Keratinocyte (primary cell): ENCODE results near the gene SCAP. TPM values are rescaled to one million over a fixed set of nuclear protein-coding genes. Genes with fewer than 3 reads are reported as not detected.

ENCODE experiments used
- DNase-seq: peaks from one replicate; pipeline ENCODE4 v3.0.0-alpha.2; 2011; ENCODE audit warnings: low read depth, missing footprints, low spot score
- FAIRE-seq: peaks from 2 replicates; lab custom pipeline; 2011; peaks lifted over from hg19 to GRCh38; lab: Jason Lieb, UNC
- H2AFZ ChIP-seq: 2 replicates; pipeline ENCODE4 v1.6.0; 2012; ENCODE audit warnings: low read length, control low read depth, inconsistent platforms; ENCODE audit not compliant: control insufficient read depth
- H3K27ac ChIP-seq: 2 replicates; pipeline ENCODE4 v1.5.1; 2011; ENCODE audit warnings: low read length; ENCODE audit not compliant: control insufficient read depth, insufficient read depth
- H3K27me3 ChIP-seq: 3 replicates; pipeline ENCODE4 v1.6.0; 2011; ENCODE audit warnings: low read length; ENCODE audit not compliant: control insufficient read depth, insufficient read depth; ENCODE audit errors: extremely low read depth
- H3K36me3 ChIP-seq, 2 experiments: 2 replicates in 1 of 2; 3 replicates in 1 of 2; pipeline ENCODE4 v1.5.1; 2011; ENCODE audit warnings: low read length in 2 of 2, mild to moderate bottlenecking in 1 of 2; ENCODE audit not compliant: control insufficient read depth in 2 of 2, insufficient read depth in 2 of 2; ENCODE audit errors: extremely low read depth in 1 of 2
- H3K4me1 ChIP-seq: 3 replicates; pipeline ENCODE4 v1.5.1; 2011; ENCODE audit warnings: low read length; ENCODE audit not compliant: control insufficient read depth, insufficient read depth; ENCODE audit errors: extremely low read depth
- H3K4me2 ChIP-seq: 3 replicates; pipeline ENCODE4 v1.6.0; 2011; ENCODE audit warnings: low read depth, low read length; ENCODE audit not compliant: control insufficient read depth, insufficient read depth; ENCODE audit errors: extremely low read depth
- H3K4me3 ChIP-seq, 3 experiments: fragments of 200-600 bp in 1 of 3; sonication (generic) in 1 of 3; 2 replicates in 2 of 3; 3 replicates in 1 of 3; pipeline ENCODE4 v1.5.1; 2011 to 2016; ENCODE audit warnings: low read length in 3 of 3, mild to moderate bottlenecking in 3 of 3, control low read depth in 2 of 3, inconsistent platforms in 1 of 3, low read depth in 1 of 3, mixed read lengths in 1 of 3, mixed run types in 1 of 3, moderate library complexity in 1 of 3; ENCODE audit not compliant: control insufficient read depth in 2 of 3, insufficient read depth in 2 of 3; ENCODE audit errors: extremely low read depth in 1 of 3
- H3K79me2 ChIP-seq: 2 replicates; pipeline ENCODE4 v1.6.0; 2012; ENCODE audit warnings: low read length; ENCODE audit not compliant: control insufficient read depth, insufficient read depth
- H3K9ac ChIP-seq: 3 replicates; pipeline ENCODE4 v1.6.0; 2011; ENCODE audit warnings: low read length; ENCODE audit not compliant: control insufficient read depth, insufficient read depth; ENCODE audit errors: extremely low read depth
- H3K9me1 ChIP-seq: 3 replicates; pipeline ENCODE4 v1.6.0; 2011; ENCODE audit warnings: low read length; ENCODE audit not compliant: control insufficient read depth, insufficient read depth; ENCODE audit errors: extremely low read depth
- H3K9me3 ChIP-seq: 2 replicates; pipeline ENCODE4 v1.5.1; 2012; ENCODE audit warnings: low read depth, low read length; ENCODE audit not compliant: control insufficient read depth
- H4K20me1 ChIP-seq: 3 replicates; pipeline ENCODE4 v1.6.0; 2011; ENCODE audit warnings: low read length; ENCODE audit not compliant: control insufficient read depth, insufficient read depth; ENCODE audit errors: extremely low read depth
- CTCF ChIP-seq, 3 experiments: IDR thresholded peaks in 1 of 3; conservative IDR thresholded peaks in 1 of 3; optimal IDR thresholded peaks in 1 of 3; 2 replicates in 2 of 3; 3 replicates in 1 of 3; pipeline versions ENCODE3 to v1.5.1; 2011; ENCODE audit warnings: low read length in 3 of 3, mild to moderate bottlenecking in 3 of 3, moderate library complexity in 2 of 3, control low read depth in 1 of 3, inconsistent platforms in 1 of 3; ENCODE audit not compliant: insufficient read depth in 2 of 3; ENCODE audit errors: extremely low read depth in 1 of 3
- EZH2 ChIP-seq: IDR thresholded peaks from one replicate; pipeline ENCODE4 v1.6.1; 2012; ENCODE audit warnings: inconsistent platforms, mild to moderate bottlenecking, low read length, moderate library complexity
- dilution Hi-C: fragments of 300-500 bp; cut with MboI; formaldehyde crosslinking; loops from one replicate; pipeline ENCODE4 v1.7.0; 2020; ENCODE audit warnings: low sequenced_read_pairs; ENCODE audit not compliant: extremely low pct_ligation_motif_present
- polyA plus RNA-seq, 5 experiments: library from polyadenylated mRNA; depleted of rRNA in 3 of 5; stranded (reverse) in 3 of 5; stranded (forward) in 1 of 5; unstranded in 1 of 5; fragments of >200 nt; gene quantifications; 1 replicate in 1 of 5; 2 replicates in 3 of 5; 3 replicates in 1 of 5; pipeline versions ENCODE4 v1.2.1 to v1.2.3, GENCODE V29; 2011 to 2012; ENCODE audit warnings: missing spikeins in 2 of 5, low read depth in 1 of 5, low replicate concordance in 1 of 5

Gene SCAP
- polyA plus RNA-seq, 1 donor (not counting 4 experiments of a cell fraction or from before 2014, with no cell fraction given): 17.7 TPM

GRCh38 chr3:47404431-47404876, 71.3 kb downstream of the SCAP start:
- Histone ChIP-seq H3K79me2 (peaks cover 13% of the 10 kb centered on the region), H3K4me3 (no peak overlapping the region), H3K9me1 (peaks cover 2% of the 10 kb centered on the region), H3K27ac (no peak overlapping the region), H3K4me2 (no peak overlapping the region), H3K36me3 (peaks cover 15 to 30% of the 10 kb centered on the region in 2 experiments), H3K4me1 (peaks cover 22% of the 10 kb centered on the region), H2AFZ (no peak overlapping the region), H3K9me3 (no peaks in the 10 kb centered on the region), H3K27me3 (no peaks in the 10 kb centered on the region), H4K20me1 (peaks cover 6% of the 10 kb centered on the region), H3K9ac (no peak overlapping the region)
- TF ChIP-seq CTCF (optimal IDR thresholded peaks at IDR 0.05 in 1 of 3, IDR thresholded peaks at IDR 0.05 in 1 of 3, conservative IDR thresholded peaks at IDR 0.05 in 1 of 3; ENCODE audit: extremely low read depth in 1 of 3, insufficient read depth in 2 of 3, low read length in 3 of 3): no peak
- no peak for TF ChIP-seq EZH2
- no peak for DNase-seq
- dilution Hi-C loops: no loop called here
- no peak for FAIRE-seq

- Histone ChIP-seq H3K4me2 (no peak overlapping the region), H3K9ac (no peak overlapping the region), H2AFZ (no peak overlapping the region), H3K9me3 (no peaks in the 10 kb centered on the region), H3K27me3 (no peaks in the 10 kb centered on the region), H3K79me2 (peaks cover 32% of the 10 kb centered on the region), H3K36me3 (peaks cover 3 to 18% of the 10 kb centered on the region in 2 experiments), H3K4me1 (peaks cover 11% of the 10 kb centered on the region), H4K20me1 (peaks cover 23% of the 10 kb centered on the region), H3K9me1 (peaks cover 8% of the 10 kb centered on the region), H3K27ac (no peak overlapping the region), H3K4me3 (no peak overlapping the region)
- no peak for TF ChIP-seq EZH2
- TF ChIP-seq CTCF (optimal IDR thresholded peaks at IDR 0.05 in 1 of 3, IDR thresholded peaks at IDR 0.05 in 1 of 3, conservative IDR thresholded peaks at IDR 0.05 in 1 of 3; ENCODE audit: extremely low read depth in 1 of 3, insufficient read depth in 2 of 3, low read length in 3 of 3): no peak
- DNase-seq (no peak), FAIRE-seq (no peak)
- dilution Hi-C loops: no loop called here
Observed at GRCh38 chr3:47399531-47400270, 76.0 kb downstream of the SCAP start.
